NCI-H510A (cell line): ENCODE measurements around the gene COL20A1.

Experiments used
- DNase-seq: peaks from one replicate; lab custom pipeline; 2025; lab: John Stamatoyannopoulos, UW

COL20A1 gene

GRCh38 chr20:63309261-63310071, 16.5 kb downstream of the COL20A1 start:
- no peak for DNase-seq

GRCh38 chr20:63310265-63310991, 17.4 kb downstream of the COL20A1 start:
- DNase-seq, result no peak

DNA sequence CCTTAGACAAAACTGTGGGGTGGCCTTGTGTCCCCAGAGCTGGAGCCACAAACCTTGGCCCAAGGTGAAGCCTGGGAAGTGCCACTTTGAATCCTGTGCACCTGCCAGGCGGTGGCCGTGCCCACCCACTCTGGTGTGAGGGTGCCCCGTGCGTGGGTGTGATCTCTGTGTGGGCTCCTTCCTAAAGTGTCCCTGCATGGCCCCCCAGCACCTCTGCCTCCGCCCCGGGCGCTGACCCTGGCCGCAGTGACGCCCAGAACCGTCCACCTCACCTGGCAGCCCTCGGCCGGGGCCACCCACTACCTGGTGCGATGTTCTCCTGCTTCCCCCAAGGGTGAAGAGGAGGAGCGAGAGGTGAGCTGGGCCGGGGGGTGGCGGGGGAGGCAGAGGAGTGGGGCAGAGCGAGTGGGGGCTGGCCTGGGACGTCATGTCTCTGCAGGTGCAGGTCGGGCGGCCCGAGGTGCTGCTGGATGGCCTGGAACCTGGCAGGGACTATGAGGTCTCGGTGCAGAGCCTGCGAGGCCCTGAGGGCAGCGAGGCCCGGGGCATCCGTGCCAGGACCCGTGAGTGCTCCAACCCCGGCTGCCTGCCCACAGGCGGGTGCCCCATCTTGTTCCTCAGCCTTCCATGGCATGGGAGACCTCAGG, 18.3 kb downstream of the COL20A1 start:
- DNase-seq, result no peak

GRCh38 chr20:63311833-63312243, 18.9 kb downstream of the COL20A1 start:
- no peak for DNase-seq

DNA sequence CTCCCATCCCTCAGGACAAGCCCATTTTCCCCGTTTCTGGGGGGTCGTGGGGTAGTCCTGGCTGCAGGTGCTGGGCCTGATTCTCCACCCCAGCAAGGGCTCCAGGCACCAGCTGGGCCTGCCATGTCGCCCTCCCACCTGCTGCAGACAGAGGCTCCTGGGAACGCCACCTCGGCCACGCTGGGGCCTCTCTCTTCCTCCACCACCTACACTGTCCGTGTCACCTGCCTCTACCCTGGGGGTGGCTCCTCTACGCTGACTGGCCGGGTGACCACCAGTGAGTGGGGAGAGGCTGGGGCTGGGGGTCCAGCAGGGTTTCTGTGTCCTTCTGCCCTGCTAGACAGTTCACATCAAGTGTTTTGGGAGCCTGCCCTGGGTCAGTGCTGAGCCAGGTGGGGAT, 19.3 kb downstream of the COL20A1 start:
- no peak for DNase-seq

- DNase-seq, result no peak
Observed at GRCh38 chr20:63312690-63313348, 19.8 kb downstream of the COL20A1 start.

DNA sequence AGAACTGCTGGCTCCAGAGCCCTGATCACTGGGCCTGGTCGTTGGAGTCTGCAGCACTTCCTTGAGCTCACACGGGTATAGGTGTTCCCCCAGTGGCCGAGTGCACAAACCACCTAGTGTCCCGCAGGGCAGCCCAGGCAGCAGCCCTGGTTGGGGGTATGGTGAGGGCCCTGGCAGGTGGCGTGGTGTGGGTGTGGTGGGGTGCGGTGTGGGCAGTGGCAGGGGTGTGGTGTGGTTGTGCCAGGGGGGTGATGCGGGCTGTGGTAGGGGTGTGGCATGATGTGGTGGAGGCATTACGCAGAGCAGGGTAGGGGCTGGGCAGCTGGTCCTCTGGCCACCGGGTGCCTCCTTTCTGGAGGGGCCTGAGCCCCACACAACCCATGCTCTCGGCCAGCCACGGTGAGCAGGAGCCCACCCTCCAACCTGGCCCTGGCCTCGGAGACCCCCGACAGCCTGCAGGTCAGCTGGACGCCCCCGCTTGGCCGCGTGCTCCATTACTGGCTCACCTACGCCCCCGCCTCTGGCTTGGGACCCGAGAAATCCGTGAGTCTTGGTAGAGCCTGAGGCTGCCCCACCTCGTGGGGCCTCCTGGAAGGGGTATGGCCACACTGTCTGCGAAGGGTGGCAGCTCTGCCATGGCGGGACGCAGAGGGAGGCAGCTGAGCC, 20.5 kb downstream of the COL20A1 start:
- no peak for DNase-seq

- DNase-seq, result no peak
Observed at GRCh38 chr20:63314015-63314471, 21.1 kb downstream of the COL20A1 start.

DNA sequence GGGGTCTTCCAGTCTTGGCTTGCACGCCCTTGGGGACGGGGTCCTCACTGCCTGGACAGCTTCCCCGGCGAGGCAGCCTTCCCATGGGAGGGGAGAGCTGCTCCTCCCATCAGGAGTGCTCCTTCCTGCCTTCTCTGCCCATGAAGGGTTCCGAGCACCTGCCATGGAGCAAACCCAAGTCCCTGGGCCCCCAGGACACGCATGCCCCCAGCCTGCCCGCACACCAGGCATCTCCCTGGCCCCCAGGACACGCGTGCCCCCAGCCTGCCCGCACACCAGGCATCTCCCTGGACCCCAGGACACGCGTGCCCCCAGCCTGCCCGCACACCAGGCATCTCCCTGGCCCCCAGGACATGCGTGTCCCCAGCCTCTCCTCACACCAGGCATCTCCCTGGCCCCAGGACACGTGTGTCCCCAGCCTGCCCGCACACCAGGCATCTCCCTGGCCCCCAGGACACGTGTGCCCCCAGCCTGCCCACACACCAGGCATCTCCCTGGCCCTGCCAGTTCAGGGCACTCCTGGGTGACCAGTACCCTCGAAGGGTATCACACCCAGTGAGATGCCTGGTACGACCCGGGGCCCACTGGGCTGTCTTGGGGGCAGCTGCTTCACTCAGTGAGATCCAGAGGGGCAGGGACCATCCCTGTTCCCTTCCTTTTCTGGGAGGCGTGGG, 21.7 kb downstream of the COL20A1 start:
- no peak for DNase-seq

DNA sequence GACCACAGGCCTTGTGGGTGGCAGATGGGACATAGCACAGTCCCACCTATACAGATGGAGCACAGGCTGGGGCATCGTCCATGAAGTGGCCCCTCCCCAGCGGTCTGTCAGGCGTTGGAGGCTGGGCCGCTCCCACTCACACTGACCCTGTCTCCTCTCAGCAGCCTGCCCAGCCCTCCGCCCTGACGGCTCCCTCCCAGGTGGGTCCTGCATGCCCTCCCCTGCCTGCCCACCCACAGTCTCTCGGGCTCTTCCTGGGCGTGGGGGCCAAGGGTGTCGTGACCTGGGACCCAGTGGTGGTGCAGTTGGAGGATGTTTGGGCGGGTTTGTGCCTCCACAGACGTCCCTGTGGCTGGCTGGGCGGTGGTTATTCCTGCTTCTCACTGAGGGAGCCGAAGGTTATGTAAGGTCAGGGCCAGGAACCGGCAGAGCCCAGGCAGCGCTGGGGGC, 22.3 kb downstream of the COL20A1 start:
- no peak for DNase-seq

GRCh38 chr20:63315731-63316491, 22.9 kb downstream of the COL20A1 start:
- no peak for DNase-seq

- DNase-seq, result no peak
Observed at GRCh38 chr20:63316502-63316921, 23.5 kb downstream of the COL20A1 start.

DNA sequence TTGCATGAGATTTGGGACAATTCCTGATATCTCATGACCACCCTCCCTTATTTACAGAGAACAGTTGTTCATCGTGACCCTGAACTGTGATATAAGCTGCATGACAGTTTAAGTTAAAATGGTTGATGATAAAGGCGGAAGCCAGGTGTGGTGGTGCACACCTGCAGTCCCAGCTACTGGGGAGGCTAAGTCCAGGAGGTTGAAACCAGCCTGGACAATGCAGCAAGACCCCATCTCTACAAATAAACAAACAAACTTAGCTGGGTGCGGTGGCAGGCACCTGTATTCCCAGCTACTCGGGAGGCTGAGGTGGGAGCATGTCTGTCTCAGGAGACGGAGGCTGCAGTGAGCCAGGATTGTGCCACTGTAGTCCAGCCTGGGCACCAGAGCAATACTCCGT, 24.1 kb downstream of the COL20A1 start:
- DNase-seq, result no peak

- no peak for DNase-seq
Observed at GRCh38 chr20:63317601-63318291, 24.8 kb downstream of the COL20A1 start.

- no peak for DNase-seq
Observed at GRCh38 chr20:63318391-63319163, 25.6 kb downstream of the COL20A1 start.

DNA sequence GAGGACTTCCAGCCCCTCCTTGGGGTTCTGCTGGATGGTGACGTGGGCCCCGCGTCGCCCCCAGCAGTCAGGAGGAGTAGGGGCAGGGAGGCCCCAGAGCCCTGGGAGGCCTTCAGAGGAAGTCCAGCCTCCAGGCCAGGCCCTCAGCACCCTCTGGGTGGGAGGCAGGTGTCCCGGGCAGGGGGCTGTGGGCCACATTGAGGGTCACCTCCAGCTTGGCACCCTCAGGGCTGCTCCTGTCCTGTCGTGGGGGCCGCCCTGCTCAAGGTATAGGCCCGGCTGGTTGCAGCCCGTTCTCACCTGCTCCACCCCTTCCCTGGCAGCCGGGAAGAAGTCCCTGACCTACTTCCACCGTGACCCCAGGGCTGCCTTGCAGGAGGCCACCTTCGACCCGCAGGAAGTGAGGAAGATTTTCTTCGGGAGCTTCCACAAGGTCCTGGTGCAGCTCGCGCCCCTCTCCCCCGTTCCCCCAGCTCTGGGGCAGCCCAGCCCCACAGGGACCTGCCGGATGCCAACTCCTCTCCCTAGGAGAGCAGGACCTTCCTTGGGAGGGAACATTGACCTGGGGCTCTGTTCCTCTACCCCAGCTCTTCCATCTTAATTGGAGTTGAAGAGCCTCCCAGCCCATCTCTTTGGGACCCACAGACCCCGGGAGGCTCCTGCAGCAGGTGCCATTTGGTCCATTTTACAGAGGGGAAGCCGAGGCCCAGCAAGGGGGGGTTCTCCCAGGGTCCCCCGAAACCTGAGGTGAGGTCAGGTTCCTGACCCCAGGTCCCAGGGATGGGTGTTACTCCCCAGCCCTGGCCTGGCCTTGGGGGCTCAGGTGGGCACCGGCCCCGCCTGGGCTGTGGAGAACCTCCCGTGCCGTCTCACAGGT, 26.4 kb downstream of the COL20A1 start:
- no peak for DNase-seq

GRCh38 chr20:63320041-63320511, 27.1 kb downstream of the COL20A1 start:
- DNase-seq, result no peak
